Dermis microvascular lymphatic vessel endothelial cell (primary cell): ENCODE measurements around the gene PCSK4. TPM values are rescaled to one million over a fixed set of nuclear protein-coding genes. Genes with fewer than 3 reads are reported as not detected.

Source experiments
- DNase-seq, 2 donors: peaks; one replicate each; pipeline versions ENCODE4 v3.0.0 to v3.0.0-alpha.2; 2010; ENCODE audit warnings: low read depth in 2 of 2
- total RNA-seq: library from RNA; depleted of rRNA; stranded (reverse); fragments of >200 nt; gene quantifications from 2 replicates; pipeline ENCODE4 v1.2.1, GENCODE V29; 2014

PCSK4 gene
- total RNA-seq, 1 donor from 2014 or later = 0.26 TPM

GRCh38 chr19:1471010-1471514 is 19.1 kb downstream of the PCSK4 start:
- DNase-seq = no peak

- DNase-seq = no peak
Observed at GRCh38 chr19:1470305-1471009, 19.7 kb downstream of the PCSK4 start.

GRCh38 chr19:1470055-1470304 is 20.2 kb downstream of the PCSK4 start:
- no peak for DNase-seq

GRCh38 chr19:1469255-1470054 is 20.7 kb downstream of the PCSK4 start:
- no peak for DNase-seq

- DNase-seq = no peak
Observed at GRCh38 chr19:1468821-1469254, 21.3 kb downstream of the PCSK4 start.

GRCh38 chr19:1468274-1468820 is 21.8 kb downstream of the PCSK4 start:
- no peak for DNase-seq

- no peak for DNase-seq
Observed at GRCh38 chr19:1467490-1468273, 22.5 kb downstream of the PCSK4 start.

- DNase-seq = no peak
Observed at GRCh38 chr19:1467215-1467489, 23.0 kb downstream of the PCSK4 start.

GRCh38 chr19:1466461-1467214 is 23.5 kb downstream of the PCSK4 start:
- no peak for DNase-seq

GRCh38 chr19:1466018-1466460 is 24.1 kb downstream of the PCSK4 start:
- DNase-seq = no peak

- peak in 1 of 2 donors; percentile 63 for DNase-seq
Observed at GRCh38 chr19:1465191-1466016, 24.7 kb downstream of the PCSK4 start.

GRCh38 chr19:1461862-1462261 is 28.3 kb downstream of the PCSK4 start:
- DNase-seq = no peak

GRCh38 chr19:1460033-1460995 is 29.8 kb downstream of the PCSK4 start:
- no peak for DNase-seq

GRCh38 chr19:1459479-1459878 is 30.7 kb downstream of the PCSK4 start:
- DNase-seq = no peak

- DNase-seq = no peak
Observed at GRCh38 chr19:1457892-1458291, 32.3 kb downstream of the PCSK4 start.

GRCh38 chr19:1457031-1457739 is 33.0 kb downstream of the PCSK4 start:
- DNase-seq = no peak

- no peak for DNase-seq
Observed at GRCh38 chr19:1456121-1456900, 33.8 kb downstream of the PCSK4 start.
